Upper lobe of right lung (tissue), 1 donor: ENCODE data around the gene ENTREP1. TPM values are rescaled to one million over a fixed set of nuclear protein-coding genes. Genes with fewer than 3 reads are reported as not detected.

Source experiments
- ATAC-seq: fragments of 200-7000 bp; cut with Tn5 transposase; one replicate; pipeline ENCODE4 v1.9.1; 2020; ENCODE audit warnings: mild to moderate bottlenecking, moderate library complexity
- DNase-seq: peaks from one replicate; pipeline ENCODE4 v3.0.0-alpha.2; 2020
- H3K27ac ChIP-seq: fragments of 200-600 bp; one replicate; pipeline ENCODE4 v1.8.0; 2022
- H3K27me3 ChIP-seq: fragments of 200-600 bp; one replicate; pipeline ENCODE4 v1.8.0; 2022; ENCODE audit warnings: mild to moderate bottlenecking
- H3K36me3 ChIP-seq: fragments of 200-600 bp; one replicate; pipeline ENCODE4 v1.8.0; 2022
- H3K4me1 ChIP-seq: fragments of 200-600 bp; one replicate; pipeline ENCODE4 v1.8.0; 2022
- H3K4me3 ChIP-seq: fragments of 200-600 bp; one replicate; pipeline ENCODE4 v1.8.0; 2022; ENCODE audit warnings: mild to moderate bottlenecking
- H3K9me3 ChIP-seq: fragments of 200-600 bp; one replicate; pipeline ENCODE4 v1.8.0; 2022
- CTCF ChIP-seq: fragments of 200-600 bp; IDR thresholded peaks from one replicate; pipeline ENCODE4 v1.8.0; 2022; ENCODE audit warnings: antibody characterized with exemption
- intact Hi-C: fragments of 100-400 bp; cut with DNase I; formaldehyde crosslinking; loops from one replicate; pipeline ENCODE4 v1.11.0; 2022
- total RNA-seq: library from RNA; stranded (reverse); fragmentation: NEBNext Ultra II Directional; extraction: Animal tissue kit (Norgen Biotek cat#: 25700); gene quantifications from one replicate; pipeline ENCODE4 v1.2.1, GENCODE V29; 2021
- donor health status: DM: no; HTN: yes; CAD: no; lungs with severe emphysema.

Gene ENTREP1
- total RNA-seq, 1 donor from 2014 or later: 34.9 TPM

GRCh38 chr9:69392826-69393225 is 67.8 kb downstream of the ENTREP1 start:
- no peaks in the 10 kb centered on the region for H3K4me1 ChIP-seq
- H3K27ac ChIP-seq: no peak overlapping the region
- H3K27me3 ChIP-seq: no peaks in the 10 kb centered on the region
- intact Hi-C loops: no loop called here
- no peaks in the 10 kb centered on the region for H3K36me3 ChIP-seq
- DNase-seq: no peak
- ATAC-seq: no peak
- no peak overlapping the region for H3K4me3 ChIP-seq
- H3K9me3 ChIP-seq: no peaks in the 10 kb centered on the region
- no peak for TF ChIP-seq CTCF

DNA sequence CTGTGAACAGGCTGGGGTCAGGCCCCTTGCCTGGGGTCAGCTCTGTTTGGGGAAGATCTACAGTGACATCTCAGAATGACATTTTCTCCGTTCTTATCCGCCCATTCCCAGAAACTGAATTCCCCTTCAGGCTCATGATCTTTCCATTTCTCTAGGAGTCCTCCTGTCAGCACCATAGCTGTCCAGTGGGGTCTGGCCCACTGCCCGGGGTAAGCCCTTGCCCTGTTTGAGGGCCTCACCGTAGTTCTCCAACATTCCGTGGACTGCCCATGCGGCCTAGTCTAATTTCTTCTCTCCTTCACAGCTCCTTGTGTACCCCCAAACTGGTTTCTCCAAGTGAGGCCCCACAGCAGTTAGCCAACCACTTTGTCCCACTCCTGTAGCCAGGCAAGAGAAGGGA is 68.4 kb downstream of the ENTREP1 start:
- intact Hi-C loops: no loop called here
- TF ChIP-seq CTCF: no peak
- ATAC-seq: no peak
- Histone ChIP-seq H3K4me1 (no peaks in the 10 kb centered on the region), H3K27ac (no peak overlapping the region), H3K27me3 (no peaks in the 10 kb centered on the region), H3K36me3 (no peaks in the 10 kb centered on the region), H3K4me3 (no peak overlapping the region), H3K9me3 (no peaks in the 10 kb centered on the region)
- DNase-seq: no peak

DNA sequence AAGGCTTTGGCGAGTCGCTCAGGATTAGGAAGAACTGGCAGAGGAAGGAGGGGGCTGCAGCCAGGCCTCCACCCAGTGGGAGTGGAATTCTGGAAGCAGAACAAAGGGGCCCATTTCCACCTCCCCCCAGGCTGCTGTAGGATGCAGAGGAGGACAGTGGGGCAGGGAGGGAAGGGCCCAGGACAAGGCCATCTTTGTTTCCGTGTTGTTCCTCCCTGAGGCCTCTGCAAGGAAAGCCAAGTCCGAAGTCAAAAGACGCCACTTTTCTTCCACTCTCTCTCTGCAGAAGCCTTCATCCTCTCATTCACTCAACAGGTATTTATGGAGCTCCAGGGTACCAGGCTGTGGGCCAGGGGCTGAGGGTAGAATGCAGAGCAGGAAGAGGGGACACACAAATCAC is 70.7 kb downstream of the ENTREP1 start:
- ATAC-seq (no peak), DNase-seq (no peak)
- Histone ChIP-seq H3K4me1 (no peaks in the 10 kb centered on the region), H3K9me3 (no peaks in the 10 kb centered on the region), H3K36me3 (no peaks in the 10 kb centered on the region), H3K27ac (no peak overlapping the region), H3K4me3 (no peak overlapping the region), H3K27me3 (no peaks in the 10 kb centered on the region)
- no peak for TF ChIP-seq CTCF
- intact Hi-C loops: no loop called here

- Histone ChIP-seq H3K27me3 (no peaks in the 10 kb centered on the region), H3K27ac (no peak overlapping the region), H3K36me3 (no peaks in the 10 kb centered on the region), H3K4me1 (no peaks in the 10 kb centered on the region), H3K9me3 (no peaks in the 10 kb centered on the region), H3K4me3 (no peak overlapping the region)
- no peak for DNase-seq
- TF ChIP-seq CTCF: no peak
- intact Hi-C loops: no loop called here
- ATAC-seq: no peak
These were observed 71.7 kb downstream of the ENTREP1 start for GRCh38 chr9:69396759-69397158.

DNA sequence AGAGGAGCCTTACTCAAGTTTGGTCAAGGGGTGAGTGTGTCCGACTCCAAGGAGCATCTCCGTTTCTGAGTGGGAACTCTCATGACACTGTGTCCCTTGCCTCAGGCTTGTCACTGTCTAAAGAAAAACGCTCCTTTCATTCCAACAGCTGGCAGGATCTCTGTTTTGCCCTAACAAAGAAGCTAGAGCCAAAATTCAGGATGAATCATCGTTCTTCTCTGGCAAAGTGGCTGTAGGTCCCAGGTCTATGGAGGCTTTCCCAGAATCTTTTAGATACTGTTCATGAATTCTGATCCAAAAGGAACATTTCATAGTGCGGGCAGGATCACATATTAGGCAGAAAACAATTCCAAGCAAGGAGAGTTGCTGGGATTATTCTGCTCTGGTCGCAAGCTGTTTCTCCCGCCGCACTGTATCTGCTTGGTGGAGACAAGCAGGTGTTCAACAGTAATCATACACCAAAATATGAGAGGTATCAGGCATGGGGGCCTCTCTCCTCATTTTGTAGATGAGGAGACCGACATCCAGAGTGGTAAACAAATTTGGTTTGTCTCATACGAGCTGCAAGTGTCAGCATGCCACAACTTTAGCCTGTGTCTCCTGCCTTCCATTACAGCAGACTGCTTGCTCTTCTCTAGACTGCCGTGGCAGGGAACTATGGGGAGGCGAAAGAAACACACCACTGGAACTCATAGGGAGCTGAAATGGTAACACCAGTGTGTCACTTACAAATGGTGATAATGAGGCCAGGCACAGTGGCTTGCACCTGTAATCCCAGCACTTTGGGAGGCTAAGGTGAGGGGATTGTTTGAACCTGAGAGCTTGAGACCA is 72.6 kb downstream of the ENTREP1 start:
- Histone ChIP-seq H3K36me3 (no peaks in the 10 kb centered on the region), H3K4me3 (no peak overlapping the region), H3K27me3 (no peaks in the 10 kb centered on the region), H3K27ac (no peak overlapping the region), H3K4me1 (no peaks in the 10 kb centered on the region), H3K9me3 (no peaks in the 10 kb centered on the region)
- no peak for DNase-seq
- no peak for ATAC-seq
- intact Hi-C loops: no loop called here
- no peak for TF ChIP-seq CTCF
